GM19455 (cell line): Measurements from ENCODE around the gene ANO2.

Experiments used
- ATAC-seq: cut with Tn5 transposase; IDR thresholded peaks from one replicate; pipeline ENCODE4 v1.9.1; 2021; ENCODE audit not compliant: unreplicated experiment

Gene ANO2

DNA sequence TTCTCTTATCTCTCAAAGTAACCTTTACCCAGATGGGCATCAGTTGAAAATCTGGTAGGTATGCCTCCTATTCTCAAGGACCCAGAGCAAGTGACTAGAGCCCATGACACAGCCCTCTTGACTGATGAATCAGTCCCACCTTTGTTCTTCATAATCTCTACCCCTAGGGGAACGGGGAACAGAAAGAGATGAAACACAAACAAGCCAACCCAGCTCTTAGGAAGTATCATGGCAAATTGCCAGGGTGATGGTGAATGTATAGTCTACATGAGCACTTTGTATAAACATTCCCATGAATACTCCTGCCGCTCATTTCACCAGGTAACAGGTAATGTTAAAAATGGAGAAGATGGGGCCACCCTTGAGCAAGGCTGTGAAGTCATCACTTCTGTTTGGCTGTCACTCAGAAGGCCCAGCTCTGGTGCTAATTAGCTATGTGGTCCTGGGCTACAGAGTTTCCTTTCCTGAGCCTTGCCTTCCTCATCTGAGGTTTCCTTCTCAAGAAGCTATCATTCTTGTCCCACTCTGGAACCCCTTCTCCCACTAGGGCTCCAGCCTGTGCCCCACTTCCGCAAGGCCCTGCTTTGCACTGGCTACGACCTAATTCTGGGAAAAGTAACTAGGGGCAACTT lies 161.7 kb downstream of the ANO2 start:
- no peak for ATAC-seq

DNA sequence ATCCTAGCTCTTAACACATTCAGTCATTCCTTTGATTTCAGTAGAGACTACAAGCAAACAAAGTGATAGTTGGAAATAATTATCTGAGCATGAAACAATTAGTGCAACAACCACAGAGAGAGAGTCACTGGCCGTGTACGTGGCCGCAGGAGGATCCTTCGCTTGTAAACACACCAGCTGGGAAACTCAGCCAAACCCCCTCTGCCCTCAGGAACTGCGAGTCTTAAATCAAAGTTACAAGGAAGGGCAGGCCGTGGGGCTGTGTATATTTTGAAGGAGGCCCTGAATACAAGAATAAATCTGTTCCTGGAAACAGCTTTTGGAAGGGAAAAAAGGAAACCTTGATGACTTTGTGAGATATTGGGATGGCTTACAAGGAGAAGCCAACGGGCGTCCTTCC lies 164.5 kb downstream of the ANO2 start:
- ATAC-seq: no peak

DNA sequence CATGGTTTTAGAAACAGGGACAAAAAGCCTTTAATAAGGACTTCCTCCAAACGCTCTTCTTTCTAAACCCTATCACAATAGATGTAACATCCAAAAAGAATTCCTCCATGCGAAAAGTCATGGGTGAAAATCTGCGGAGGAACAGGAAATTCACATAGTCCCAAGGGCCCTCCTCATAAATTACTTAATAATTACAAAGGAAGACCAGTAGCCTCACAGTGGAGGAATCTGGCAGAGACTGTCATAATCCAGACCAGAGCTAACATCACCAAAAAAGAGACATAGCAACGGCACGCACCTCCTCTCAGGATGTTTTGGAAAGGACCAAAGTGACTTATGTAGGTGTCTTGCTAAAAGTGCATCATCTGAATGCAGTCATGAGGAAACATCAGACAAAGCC lies 165.7 kb downstream of the ANO2 start:
- no peak for ATAC-seq

- no peak for ATAC-seq
These were observed 166.2 kb downstream of the ANO2 start for GRCh38 chr12:5778821-5779220.

- no peak for ATAC-seq
These were observed 167.6 kb downstream of the ANO2 start for GRCh38 chr12:5777451-5777850.

- no peak for ATAC-seq
These were observed 169.0 kb downstream of the ANO2 start for GRCh38 chr12:5776091-5776490.

- ATAC-seq: no peak
These were observed 171.5 kb downstream of the ANO2 start for GRCh38 chr12:5773550-5773949.

- no peak for ATAC-seq
These were observed 173.3 kb downstream of the ANO2 start for GRCh38 chr12:5771756-5772155.

- no peak for ATAC-seq
These were observed 174.3 kb downstream of the ANO2 start for GRCh38 chr12:5770727-5771126.

DNA sequence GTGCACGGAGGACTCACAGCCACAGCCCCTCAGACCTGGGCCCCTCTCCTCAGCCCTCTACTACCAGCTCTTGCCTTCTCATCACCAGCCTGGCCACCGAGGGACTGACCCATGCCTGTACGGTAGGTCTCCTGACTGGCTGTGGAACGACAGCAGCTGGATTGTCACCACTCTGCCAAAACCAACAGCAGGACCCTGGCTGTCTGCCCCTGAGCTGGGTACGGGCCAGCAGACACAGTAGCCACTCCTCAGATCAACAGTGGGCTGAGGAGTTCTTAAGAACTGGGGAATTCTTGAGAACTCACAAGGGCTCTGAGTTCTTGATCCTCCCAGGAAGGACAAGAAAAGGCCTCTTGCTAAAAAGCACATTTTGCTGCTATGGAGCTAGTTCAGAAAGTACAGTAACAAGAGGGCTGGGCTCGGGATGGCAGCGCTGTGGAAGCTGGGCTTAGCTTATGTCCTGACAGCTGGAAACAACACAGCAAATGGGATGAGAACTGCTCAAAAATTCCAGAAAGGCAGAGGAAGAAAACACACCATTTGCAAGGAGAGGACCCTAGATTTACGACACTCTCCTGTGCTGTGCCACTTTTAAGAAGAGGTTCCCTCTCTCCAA lies 176.4 kb downstream of the ANO2 start:
- no peak for ATAC-seq

- no peak for ATAC-seq
These were observed 176.9 kb downstream of the ANO2 start for GRCh38 chr12:5768171-5768570.

DNA sequence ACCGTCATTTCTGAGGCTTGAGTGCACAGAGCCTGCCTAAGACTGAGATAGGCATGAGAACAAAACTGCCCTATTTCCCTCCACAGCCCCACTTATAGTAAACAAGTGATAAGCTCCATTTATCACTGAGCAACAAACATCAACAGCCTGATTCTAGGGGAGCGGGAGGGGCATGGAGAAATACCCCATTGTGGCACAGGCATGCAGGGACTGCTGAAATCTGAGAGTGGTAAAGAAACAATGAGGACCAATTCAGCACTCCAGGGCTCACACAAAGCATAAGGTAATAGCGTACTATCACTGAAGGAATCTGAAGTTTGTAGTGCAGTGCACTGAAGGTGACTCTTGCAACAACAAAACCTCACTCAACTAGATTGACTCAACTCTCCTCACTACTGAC lies 186.7 kb downstream of the ANO2 start:
- no peak for ATAC-seq

DNA sequence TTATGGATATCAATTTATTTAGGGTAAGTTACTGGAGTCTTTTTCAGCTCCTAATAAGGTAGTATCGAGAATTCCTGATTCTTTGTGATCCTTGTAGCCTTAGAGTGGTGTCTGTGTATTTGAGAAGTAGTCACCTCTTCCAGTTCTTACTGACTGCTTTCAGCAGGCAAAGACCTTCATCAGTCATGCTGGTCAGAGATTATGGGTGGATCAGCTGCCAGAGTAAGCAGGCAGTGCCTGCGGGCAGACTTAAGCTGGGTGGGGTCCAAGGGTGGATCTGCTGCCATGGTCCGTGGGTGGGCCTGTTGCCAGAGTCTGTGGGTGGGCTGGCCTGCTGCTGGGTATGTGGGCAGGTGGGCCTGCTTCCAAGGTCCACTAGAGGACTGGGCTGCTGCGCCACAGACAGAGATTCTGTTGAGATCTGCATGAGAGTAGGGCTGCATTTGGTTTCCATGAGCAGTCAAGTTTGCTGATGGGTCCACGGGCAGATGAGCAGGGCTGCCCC lies 188.7 kb downstream of the ANO2 start:
- no peak for ATAC-seq

- no peak for ATAC-seq
These were observed 197.0 kb downstream of the ANO2 start for GRCh38 chr12:5748027-5748426.

GRCh38 chr12:5746917-5747316 lies 198.1 kb downstream of the ANO2 start:
- no peak for ATAC-seq

DNA sequence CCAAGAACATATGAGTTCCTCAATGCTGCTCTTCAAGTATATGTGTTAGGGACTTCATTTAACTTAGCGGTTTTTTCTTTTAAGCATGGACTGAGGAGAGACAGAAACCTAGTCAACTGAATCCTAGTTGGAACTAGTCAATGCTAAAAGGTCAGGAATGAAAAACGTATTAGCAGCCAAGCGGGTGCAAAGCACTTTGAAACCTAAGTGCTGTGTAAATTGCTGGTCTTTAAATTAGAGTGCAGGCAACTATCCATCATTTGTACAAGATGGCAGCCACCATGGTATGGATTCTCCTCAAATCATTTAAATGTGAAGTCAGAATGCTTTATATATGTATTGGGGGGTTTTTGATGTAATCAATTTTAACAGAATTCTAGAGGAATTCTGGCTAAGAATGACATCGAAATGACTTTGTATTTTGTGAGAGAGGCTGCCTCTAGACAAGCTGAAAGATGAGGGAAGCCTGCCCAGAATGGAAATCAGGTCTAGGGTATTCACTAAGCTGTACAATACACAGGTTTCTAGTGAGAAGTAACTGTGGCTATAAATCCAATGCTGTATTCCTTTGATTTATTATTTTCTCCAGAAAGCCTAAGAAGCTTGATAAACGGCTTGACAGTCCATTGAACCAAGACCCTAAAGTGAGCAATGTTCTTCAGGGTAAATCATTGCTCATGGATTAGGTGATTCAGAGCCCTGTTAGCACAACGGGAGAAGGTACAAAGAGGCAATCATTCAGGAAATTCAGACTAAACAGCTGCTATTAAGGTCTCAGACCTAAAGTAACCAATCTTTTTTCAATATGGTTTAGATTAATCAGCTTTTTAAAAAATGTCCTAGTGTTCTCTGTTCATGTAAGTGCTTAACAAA lies 198.8 kb downstream of the ANO2 start:
- ATAC-seq: no peak

DNA sequence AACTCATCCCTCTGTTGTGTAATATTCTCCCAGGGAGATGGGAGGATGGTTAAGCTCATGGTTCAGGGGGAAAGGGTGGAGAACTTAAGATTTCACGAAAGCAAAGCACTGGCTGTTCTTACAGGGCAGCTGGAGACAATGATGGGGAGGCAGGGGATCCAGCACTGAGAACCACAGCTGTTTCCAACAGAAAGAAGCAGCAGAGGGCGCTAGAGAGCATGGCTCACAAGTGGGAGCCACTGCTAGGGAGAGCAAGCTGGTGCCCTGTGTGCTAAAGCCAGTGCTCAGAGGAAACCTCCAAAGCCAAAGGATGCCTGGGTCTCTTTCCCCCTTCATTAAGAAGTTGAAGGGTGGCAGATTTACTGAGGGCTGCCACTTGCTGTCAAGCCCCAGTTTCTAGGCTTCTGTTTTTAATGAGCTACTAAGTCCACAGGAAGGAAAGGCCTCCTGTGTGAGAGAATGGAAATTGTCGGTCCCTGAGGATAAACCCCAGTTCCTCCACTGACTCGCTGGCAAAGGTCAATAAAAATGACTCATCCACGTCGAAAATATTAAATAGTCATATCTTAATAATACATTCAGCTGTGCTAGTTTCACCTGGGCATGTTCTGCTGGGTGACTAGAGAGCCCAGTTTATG lies 199.7 kb downstream of the ANO2 start:
- ATAC-seq: no peak

GRCh38 chr12:5742258-5742657 lies 202.8 kb downstream of the ANO2 start:
- ATAC-seq: no peak

DNA sequence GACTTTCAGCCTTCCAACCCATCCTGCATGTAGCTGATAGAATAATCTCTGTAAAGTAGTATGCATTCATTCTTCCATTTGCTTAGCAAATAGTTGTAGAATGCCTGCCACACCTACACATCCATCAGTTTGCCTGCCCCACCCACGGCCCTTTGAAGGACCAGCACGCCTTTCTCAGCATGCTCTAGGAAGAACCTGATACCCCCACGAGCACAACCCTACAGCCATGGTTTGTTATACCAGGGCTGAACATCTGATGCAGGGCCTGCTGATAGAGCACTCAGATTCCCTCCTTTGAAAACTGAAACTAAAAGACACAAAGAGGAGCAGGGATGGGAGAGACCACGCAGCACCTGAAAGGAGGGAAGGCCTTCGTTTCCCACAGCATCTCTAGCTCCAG lies 205.1 kb downstream of the ANO2 start:
- no peak for ATAC-seq

GRCh38 chr12:5737778-5738177 lies 207.3 kb downstream of the ANO2 start:
- ATAC-seq: no peak

DNA sequence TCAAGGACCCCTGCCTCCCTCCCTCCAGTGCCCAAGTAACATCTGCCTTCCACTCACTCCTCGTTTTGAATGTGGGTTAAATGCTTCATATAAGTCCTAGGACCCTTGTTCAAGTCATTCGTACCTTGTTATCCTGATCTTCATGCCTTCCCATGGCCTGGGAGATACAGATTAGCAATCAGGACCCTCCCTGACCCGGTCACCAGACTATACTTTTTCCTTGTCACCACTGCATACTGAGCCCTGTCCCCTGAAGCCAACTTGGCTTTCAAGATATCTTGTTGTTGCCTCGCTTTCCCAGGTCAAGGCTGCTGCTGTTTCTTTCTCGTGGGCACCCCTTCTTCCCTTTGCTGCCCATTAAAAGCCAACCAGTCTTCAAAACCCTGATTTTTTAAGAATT lies 208.5 kb downstream of the ANO2 start:
- ATAC-seq: no peak

DNA sequence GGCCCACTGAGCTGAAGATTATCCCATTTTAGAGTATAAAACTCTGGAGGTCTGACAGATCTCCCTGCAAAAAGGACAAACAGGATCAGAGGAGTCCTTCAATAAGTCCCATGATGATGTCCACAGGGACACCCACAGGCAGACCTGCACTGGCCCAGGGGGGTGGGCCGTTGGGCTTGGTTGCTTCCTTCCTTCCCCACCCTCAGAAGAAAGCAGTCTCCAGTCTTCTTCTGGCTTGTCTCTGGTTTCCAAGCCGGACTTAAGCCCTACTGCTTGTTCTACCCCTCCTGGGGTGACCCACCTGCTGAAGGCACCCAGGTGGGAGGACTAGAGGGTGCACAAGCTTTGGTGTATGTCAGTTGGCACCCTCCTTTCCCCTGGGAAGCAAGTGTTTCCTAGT lies 209.0 kb downstream of the ANO2 start:
- ATAC-seq: no peak
